ENCODE data around the gene SPIRE1. TPM values are rescaled to one million over a fixed set of nuclear protein-coding genes. Genes with fewer than 3 reads are reported as not detected.
A peak's percentile ranks its signal among the peaks of the same experiment; 100 is the strongest.

SPIRE1 gene
- total and polyA plus RNA-seq, 12 donors: 8.4 to 65.3 (median 47.4) TPM

DNA sequence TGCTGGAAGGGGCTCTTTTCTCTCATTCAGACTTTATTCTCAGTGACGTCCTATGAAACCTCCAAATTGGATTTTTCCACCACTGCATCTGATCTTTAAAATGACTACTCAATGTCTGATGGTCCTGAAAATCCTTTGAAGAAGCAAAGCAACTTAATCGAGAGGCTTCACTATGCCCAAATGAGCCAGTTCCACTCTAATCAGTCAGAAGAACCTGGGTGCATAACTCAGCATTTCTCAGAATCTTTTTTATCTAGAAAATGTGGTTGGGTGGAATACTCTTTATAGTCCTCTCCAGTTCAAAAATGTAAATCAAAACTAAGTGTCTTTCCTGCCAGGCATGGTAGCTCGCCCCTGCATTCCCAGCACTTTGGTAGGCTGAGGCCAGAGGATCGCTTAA, 189.5 kb downstream of the SPIRE1 start:
- Histone ChIP-seq H3K4me1 (peaks cover 0 to 13% (median 4%) of the 10 kb centered on the region in 9 donors), H3K27ac (no peak overlapping the region), H3K4me3 (no peak overlapping the region), H3K9me3 (no peaks in the 10 kb centered on the region), H3K27me3 (no peaks in the 10 kb centered on the region), H3K36me3 (peaks cover 0 to 28% (median 0%) of the 10 kb centered on the region in 9 donors)
- WGBS, 2 donors: 95 to 97% methylated on average over 4 of the region's 4 CpGs
- ATAC-seq (no peak), DNase-seq (no peak)
- TF ChIP-seq, protein P1, sequence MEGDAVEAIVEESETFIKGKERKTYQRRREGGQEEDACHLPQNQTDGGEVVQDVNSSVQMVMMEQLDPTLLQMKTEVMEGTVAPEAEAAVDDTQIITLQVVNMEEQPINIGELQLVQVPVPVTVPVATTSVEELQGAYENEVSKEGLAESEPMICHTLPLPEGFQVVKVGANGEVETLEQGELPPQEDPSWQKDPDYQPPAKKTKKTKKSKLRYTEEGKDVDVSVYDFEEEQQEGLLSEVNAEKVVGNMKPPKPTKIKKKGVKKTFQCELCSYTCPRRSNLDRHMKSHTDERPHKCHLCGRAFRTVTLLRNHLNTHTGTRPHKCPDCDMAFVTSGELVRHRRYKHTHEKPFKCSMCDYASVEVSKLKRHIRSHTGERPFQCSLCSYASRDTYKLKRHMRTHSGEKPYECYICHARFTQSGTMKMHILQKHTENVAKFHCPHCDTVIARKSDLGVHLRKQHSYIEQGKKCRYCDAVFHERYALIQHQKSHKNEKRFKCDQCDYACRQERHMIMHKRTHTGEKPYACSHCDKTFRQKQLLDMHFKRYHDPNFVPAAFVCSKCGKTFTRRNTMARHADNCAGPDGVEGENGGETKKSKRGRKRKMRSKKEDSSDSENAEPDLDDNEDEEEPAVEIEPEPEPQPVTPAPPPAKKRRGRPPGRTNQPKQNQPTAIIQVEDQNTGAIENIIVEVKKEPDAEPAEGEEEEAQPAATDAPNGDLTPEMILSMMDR (IDR thresholded peaks at IDR 0.05): no peak
- intact Hi-C loops (cut with DNase I): no loop called here

DNA sequence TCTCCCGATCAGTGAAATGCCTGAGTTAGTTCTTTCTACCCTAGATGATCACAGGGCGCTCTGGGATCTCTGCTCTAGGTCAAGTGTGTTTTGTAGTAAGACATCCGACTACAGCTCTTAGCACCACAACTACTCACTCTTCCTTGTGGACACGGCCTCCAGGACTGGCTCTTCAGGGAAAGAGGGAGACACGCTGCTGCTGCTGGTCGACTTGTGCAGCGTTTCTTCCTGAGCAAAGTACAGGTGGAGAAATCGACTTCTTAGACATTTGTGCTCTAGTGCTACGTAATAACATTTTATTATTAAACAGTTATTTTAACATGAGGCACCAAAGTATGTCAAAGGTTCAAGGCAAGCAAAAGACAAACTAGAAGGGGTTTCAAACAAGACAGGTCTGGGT, 193.2 kb downstream of the SPIRE1 start:
- Histone ChIP-seq H3K36me3 (peaks cover 0 to 60% (median 4%) of the 10 kb centered on the region in 9 donors), H3K4me1 (peaks cover 0 to 14% (median 9%) of the 10 kb centered on the region in 9 donors), H3K27ac (no peak overlapping the region), H3K27me3 (no peaks in the 10 kb centered on the region), H3K9me3 (no peaks in the 10 kb centered on the region), H3K4me3 (no peak overlapping the region)
- WGBS, 2 donors: 94 to 97% methylated on average over 9 of the region's 9 CpGs
- ATAC-seq (no peak), DNase-seq (no peak)
- intact Hi-C loops (cut with DNase I): loop anchor here in 1 of 10 donors (5.0 kb wide), 1 partner anchor 193 kb away; the partner anchor contains the start of gene SPIRE1
- TF ChIP-seq, protein P1 (IDR thresholded peaks at IDR 0.05): no peak

DNA sequence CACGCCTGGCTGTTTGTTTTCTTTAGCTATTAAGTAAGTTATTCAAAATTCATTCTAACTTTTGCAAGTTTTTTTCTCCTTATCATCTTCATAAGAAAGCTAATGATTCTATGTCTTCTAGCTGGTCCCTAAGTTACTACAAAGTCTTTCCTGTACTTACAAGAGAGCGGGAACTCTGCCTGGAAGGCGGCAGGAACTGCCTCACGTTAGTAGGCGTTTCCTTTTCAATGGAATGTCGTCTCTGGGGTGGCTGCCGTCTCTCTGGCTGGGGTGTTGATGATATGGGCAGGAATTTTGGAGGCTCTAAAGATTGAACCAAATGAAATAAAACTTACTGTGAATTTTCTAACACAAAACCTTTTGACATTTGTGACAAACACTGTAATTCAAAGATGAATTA, 194.7 kb downstream of the SPIRE1 start:
- intact Hi-C loops (cut with DNase I): loop anchor here in 1 of 10 donors (5.0 kb wide), 1 partner anchor 194 kb away; the partner anchor contains the start of gene SPIRE1
- peak in 2 of 8 donors; percentile 35 to 57 for ATAC-seq
- WGBS, 2 donors: 57 to 72% methylated on average over 7 of the region's 7 CpGs

DNA sequence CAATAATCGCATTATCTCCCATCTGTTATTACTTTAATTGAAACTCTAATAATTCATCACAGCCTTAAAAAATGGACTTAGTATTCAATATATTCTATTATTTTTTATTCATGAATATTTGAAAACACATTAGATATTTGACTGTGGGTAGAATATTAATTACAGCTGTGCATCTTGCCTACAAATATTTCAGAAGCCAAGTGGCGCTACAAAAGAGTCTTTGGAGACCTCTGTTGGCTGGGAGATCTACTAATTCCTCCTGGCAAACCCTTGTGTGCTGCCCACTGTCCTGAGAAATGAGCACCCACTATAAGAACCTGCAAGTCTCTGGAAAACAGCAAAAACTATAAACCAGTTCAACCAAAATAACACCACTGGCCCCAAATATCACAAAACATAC, 195.7 kb downstream of the SPIRE1 start:
- peaks cover 0 to 14% (median 9%) of the 10 kb centered on the region in 9 donors for H3K4me1 ChIP-seq
- TF ChIP-seq, protein P1 (IDR thresholded peaks at IDR 0.05): no peak
- no peak overlapping the region for H3K27ac ChIP-seq
- no peak overlapping the region for H3K4me3 ChIP-seq
- H3K9me3 ChIP-seq: no peaks in the 10 kb centered on the region
- no peak for ATAC-seq
- no peak for DNase-seq
- WGBS, 2 donors: 97 to 99% methylated on average over 2 of the region's 2 CpGs
- no peaks in the 10 kb centered on the region for H3K27me3 ChIP-seq
- intact Hi-C loops (cut with DNase I): loop anchor here in 1 of 10 donors (5.0 kb wide), 1 partner anchor 195 kb away; the partner anchor contains the start of gene SPIRE1
- peaks cover 0 to 82% (median 4%) of the 10 kb centered on the region in 9 donors for H3K36me3 ChIP-seq

More for the DNA sequence above, 194.7 kb downstream of the SPIRE1 start:
- no peak for DNase-seq
- no peaks in the 10 kb centered on the region for H3K9me3 ChIP-seq
- H3K4me3 ChIP-seq: no peak overlapping the region
- peaks cover 0 to 76% (median 4%) of the 10 kb centered on the region in 9 donors for H3K36me3 ChIP-seq
- peaks cover 0 to 14% (median 9%) of the 10 kb centered on the region in 9 donors for H3K4me1 ChIP-seq
- no peak overlapping the region for H3K27ac ChIP-seq
- H3K27me3 ChIP-seq: no peaks in the 10 kb centered on the region
- TF ChIP-seq, protein P1 (IDR thresholded peaks at IDR 0.05): no peak
